ENCODE results near the gene ARFGEF3. TPM values are rescaled to one million over a fixed set of nuclear protein-coding genes. Genes with fewer than 3 reads are reported as not detected.

Gene ARFGEF3
- total RNA-seq, 1 experiment from 2014 or later, result 5.2 TPM

- CTCF ChIA-PET, result no interaction called here
- Mint-ChIP-seq H3K4me3 (ENCODE audit: unreplicated experiment) (no peak overlapping the region), H3K27ac (ENCODE audit: unreplicated experiment) (no peak overlapping the region), H3K27me3 (ENCODE audit: insufficient read depth, unreplicated experiment) (no peaks in the 10 kb centered on the region), H3K36me3 (ENCODE audit: insufficient read depth, unreplicated experiment) (no peaks in the 10 kb centered on the region), H3K9me3 (ENCODE audit: unreplicated experiment) (no peaks in the 10 kb centered on the region), H3K4me1 (ENCODE audit: low read depth, unreplicated experiment) (peaks cover 17% of the 10 kb centered on the region)
- TF ChIP-seq, protein P1, sequence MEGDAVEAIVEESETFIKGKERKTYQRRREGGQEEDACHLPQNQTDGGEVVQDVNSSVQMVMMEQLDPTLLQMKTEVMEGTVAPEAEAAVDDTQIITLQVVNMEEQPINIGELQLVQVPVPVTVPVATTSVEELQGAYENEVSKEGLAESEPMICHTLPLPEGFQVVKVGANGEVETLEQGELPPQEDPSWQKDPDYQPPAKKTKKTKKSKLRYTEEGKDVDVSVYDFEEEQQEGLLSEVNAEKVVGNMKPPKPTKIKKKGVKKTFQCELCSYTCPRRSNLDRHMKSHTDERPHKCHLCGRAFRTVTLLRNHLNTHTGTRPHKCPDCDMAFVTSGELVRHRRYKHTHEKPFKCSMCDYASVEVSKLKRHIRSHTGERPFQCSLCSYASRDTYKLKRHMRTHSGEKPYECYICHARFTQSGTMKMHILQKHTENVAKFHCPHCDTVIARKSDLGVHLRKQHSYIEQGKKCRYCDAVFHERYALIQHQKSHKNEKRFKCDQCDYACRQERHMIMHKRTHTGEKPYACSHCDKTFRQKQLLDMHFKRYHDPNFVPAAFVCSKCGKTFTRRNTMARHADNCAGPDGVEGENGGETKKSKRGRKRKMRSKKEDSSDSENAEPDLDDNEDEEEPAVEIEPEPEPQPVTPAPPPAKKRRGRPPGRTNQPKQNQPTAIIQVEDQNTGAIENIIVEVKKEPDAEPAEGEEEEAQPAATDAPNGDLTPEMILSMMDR (IDR thresholded peaks at IDR 0.05; ENCODE audit: insufficient read depth in 1 of 2, low read depth in 1 of 2, low read length in 1 of 2, severe bottlenecking in 1 of 2, unreplicated experiment in 1 of 2), result no peak
- intact Hi-C loops (cut with micrococcal nuclease; ENCODE audit: unreplicated experiment), result no loop called here
- Histone ChIP-seq H3K9me3 (no peaks in the 10 kb centered on the region), H3K4me3 (ENCODE audit: low read depth, low read length) (no peak overlapping the region), H3K36me3 (ENCODE audit: control insufficient read depth, insufficient read depth, low read length) (no peaks in the 10 kb centered on the region), H3K4me1 (peaks cover 21% of the 10 kb centered on the region), H3K27me3 (replicated peaks; ENCODE audit: control insufficient read depth, insufficient read depth, low read length) (no peaks in the 10 kb centered on the region)
- DNase-seq, result no peak
- POLR2A ChIA-PET, result no interaction called here
- no TSS peak for BruUV-seq (replicated peaks)
Measured at GRCh38 chr6:138374230-138374629, 212.5 kb downstream of the ARFGEF3 start.

DNA sequence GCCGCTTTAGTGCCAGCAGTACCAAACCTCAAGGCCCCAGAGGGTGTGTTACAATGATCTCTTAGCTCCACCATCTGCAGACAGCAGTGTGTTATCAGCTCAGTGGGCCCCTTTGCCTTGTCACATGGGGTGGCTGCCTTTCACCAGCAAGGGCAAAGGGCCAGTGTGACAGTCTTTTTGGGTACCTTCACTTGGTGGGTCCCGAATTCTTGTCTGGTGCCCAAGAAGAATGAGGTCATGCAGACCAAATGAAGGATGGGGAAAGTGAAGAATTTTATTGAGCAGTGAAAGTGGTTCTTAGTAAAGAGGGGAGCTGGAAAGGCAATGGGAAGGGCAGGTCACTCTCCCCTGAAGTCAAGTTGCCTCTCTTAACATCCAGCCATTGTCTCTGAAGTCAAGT is 213.1 kb downstream of the ARFGEF3 start:
- Mint-ChIP-seq H3K9me3 (ENCODE audit: unreplicated experiment) (no peaks in the 10 kb centered on the region), H3K27me3 (ENCODE audit: insufficient read depth, unreplicated experiment) (no peaks in the 10 kb centered on the region), H3K4me3 (ENCODE audit: unreplicated experiment) (no peak overlapping the region), H3K4me1 (ENCODE audit: low read depth, unreplicated experiment) (peaks cover 14% of the 10 kb centered on the region), H3K36me3 (ENCODE audit: insufficient read depth, unreplicated experiment) (no peaks in the 10 kb centered on the region), H3K27ac (ENCODE audit: unreplicated experiment) (no peak overlapping the region)
- CTCF ChIA-PET, result no interaction called here
- DNase-seq, result no peak
- BruUV-seq (replicated peaks), result no TSS peak
- Histone ChIP-seq H3K4me3 (ENCODE audit: low read depth, low read length) (no peak overlapping the region), H3K9me3 (no peaks in the 10 kb centered on the region; the same call in 1 of the 2 replicates), H3K36me3 (ENCODE audit: control insufficient read depth, insufficient read depth, low read length) (no peaks in the 10 kb centered on the region), H3K27me3 (replicated peaks; ENCODE audit: control insufficient read depth, insufficient read depth, low read length) (no peaks in the 10 kb centered on the region), H3K4me1 (peaks cover 21% of the 10 kb centered on the region)
- POLR2A ChIA-PET, result no interaction called here
- TF ChIP-seq, protein P1 (IDR thresholded peaks at IDR 0.05; ENCODE audit: insufficient read depth in 1 of 2, low read depth in 1 of 2, low read length in 1 of 2, severe bottlenecking in 1 of 2, unreplicated experiment in 1 of 2), result no peak
- intact Hi-C loops (cut with micrococcal nuclease; ENCODE audit: unreplicated experiment), result no loop called here

GRCh38 chr6:138377042-138377441 is 215.3 kb downstream of the ARFGEF3 start:
- POLR2A ChIA-PET, result no interaction called here

More at GRCh38 chr6:138377042-138377441, 215.3 kb downstream of the ARFGEF3 start:
- H3K9me3 Mint-ChIP-seq (ENCODE audit: unreplicated experiment), result no peaks in the 10 kb centered on the region
- Histone ChIP-seq H3K27me3 (replicated peaks; ENCODE audit: control insufficient read depth, insufficient read depth, low read length) (no peaks in the 10 kb centered on the region), H3K9me3 (no peaks in the 10 kb centered on the region; the same call in 1 of the 2 replicates), H3K4me3 (ENCODE audit: low read depth, low read length) (no peak overlapping the region), H3K36me3 (ENCODE audit: control insufficient read depth, insufficient read depth, low read length) (no peaks in the 10 kb centered on the region), H3K4me1 (peaks cover 7% of the 10 kb centered on the region)
- CTCF ChIA-PET, result interaction anchor here (0.6 kb wide), 1 partner anchor 47 kb away, joined by 3 read pairs; no protein-coding TSS in a partner anchor
- BruUV-seq (replicated peaks), result no TSS peak
- H3K27ac Mint-ChIP-seq (ENCODE audit: unreplicated experiment), result no peak overlapping the region
- no peaks in the 10 kb centered on the region for H3K27me3 Mint-ChIP-seq (ENCODE audit: insufficient read depth, unreplicated experiment)
- intact Hi-C loops (cut with micrococcal nuclease; ENCODE audit: unreplicated experiment), result no loop called here
- TF ChIP-seq, protein P1 (IDR thresholded peaks at IDR 0.05; ENCODE audit: insufficient read depth in 1 of 2, low read depth in 1 of 2, low read length in 1 of 2, severe bottlenecking in 1 of 2, unreplicated experiment in 1 of 2), result no peak
- no peak for DNase-seq
- no peak overlapping the region for H3K4me3 Mint-ChIP-seq (ENCODE audit: unreplicated experiment)
- no peaks in the 10 kb centered on the region for H3K36me3 Mint-ChIP-seq (ENCODE audit: insufficient read depth, unreplicated experiment)
- peaks cover 2% of the 10 kb centered on the region for H3K4me1 Mint-ChIP-seq (ENCODE audit: low read depth, unreplicated experiment)
